Measurements from ENCODE around the gene EPC2.
"Not testable (repeated sequence)": the region's sequence is repeated elsewhere in the genome, so short reads cannot be mapped to it uniquely, and the experiment has no call there.

Gene EPC2

GRCh38 chr2:148640767-148641166 is 3.8 kb upstream of the EPC2 start:
- no peak for DNase-seq (ENCODE audit: low read depth)

DNA sequence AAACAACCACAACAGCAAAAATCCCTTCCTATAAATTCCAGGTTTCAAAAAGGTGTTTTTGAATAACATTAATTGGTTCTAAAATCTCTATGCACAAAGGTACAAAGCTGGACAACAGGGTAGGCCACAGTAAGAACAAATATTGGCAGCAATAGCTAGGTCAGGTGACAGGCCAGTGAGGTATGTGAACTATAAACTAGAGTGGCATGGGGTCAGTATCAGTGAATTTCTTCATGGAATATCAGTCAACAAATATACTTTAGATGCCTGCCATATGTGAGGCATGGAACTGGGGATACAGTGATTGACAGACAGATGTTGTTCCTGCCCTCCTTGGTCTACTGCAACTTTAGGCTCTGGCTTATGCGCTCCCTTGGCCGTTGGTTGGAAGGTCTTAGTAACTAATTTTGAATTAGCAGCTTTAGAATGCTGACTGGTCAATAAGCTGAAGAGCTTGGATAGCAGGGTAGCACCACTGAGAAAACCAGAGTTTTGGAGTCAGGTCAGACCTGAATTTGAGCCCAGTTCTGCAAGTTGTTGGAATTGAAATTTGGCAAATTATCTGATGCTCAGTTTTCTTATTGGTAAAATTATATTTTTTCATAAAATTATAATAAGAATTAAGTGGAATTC is 2.3 kb upstream of the EPC2 start:
- DNase-seq (ENCODE audit: low read depth), result no peak

- no peak for DNase-seq (ENCODE audit: low read depth)
Measured at GRCh38 chr2:148642891-148643416, 1.6 kb upstream of the EPC2 start.

- no peak for DNase-seq (ENCODE audit: low read depth)
Measured at GRCh38 chr2:148643421-148643820, 1.1 kb upstream of the EPC2 start.

DNA sequence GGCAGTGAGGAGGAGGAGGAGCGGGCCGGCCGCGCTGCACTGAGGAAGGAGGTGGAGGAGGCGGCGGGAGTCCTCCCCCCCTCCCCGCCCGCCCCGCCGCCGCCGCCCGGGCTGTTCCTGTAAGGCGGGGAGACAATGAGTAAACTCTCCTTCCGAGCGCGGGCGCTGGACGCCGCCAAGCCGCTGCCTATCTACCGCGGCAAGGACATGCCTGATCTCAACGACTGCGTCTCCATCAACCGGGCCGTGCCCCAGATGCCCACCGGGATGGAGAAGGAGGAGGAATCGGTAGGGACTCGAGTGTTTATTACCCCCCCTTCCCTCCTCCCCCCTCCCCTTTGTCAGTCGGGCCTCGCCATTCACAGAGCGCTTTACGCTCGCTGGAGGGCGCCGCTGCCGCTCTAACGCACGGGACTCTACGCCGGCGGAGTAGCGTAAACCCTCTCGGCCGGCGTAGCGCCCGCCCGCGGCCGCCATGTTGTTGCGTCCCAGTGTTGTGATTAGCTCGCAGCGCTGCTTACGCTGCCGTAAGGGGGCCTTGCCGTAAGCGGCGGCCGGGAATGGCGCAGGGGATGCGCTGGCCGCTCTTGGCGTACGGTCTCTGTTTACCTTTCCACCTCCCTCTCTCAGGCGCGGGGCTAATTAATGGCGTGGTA is 460 bp downstream of the EPC2 start:
- peak; percentile 89 for DNase-seq (ENCODE audit: low read depth)

DNA sequence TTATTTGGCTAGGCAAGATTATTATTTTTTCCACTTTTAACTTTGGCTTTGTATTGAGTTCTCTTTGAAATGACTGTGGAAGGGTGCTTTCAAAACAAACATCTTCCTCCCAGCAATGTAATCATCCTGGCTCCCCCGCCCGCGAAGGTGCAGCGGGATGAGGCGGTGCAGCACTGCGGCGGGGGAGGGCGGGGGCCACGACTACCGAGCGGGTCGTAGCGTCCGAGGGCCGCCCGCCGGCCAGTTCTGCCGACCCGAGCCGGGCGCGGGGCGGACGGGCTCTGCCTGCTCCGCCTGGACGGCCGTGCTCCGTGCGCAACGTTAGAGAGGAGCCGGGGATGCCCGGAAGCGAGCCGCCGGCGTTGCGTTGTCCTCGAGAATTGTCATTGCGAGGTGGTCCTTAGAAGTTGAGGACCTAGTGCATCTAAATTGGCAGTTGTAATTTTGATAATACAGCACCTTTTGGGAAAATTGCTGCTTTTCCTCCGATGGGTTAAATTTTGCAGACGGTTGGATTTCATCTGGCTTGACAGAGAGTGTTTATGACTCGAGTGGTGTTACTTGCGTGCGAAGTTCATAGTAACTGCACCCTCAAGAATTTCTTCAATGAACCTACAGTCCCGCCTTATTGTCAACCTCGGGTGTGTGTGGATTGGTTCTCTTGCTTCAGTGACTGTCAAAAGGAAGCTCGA is 1.1 kb downstream of the EPC2 start:
- DNase-seq (ENCODE audit: low read depth), result peak; percentile 48

DNA sequence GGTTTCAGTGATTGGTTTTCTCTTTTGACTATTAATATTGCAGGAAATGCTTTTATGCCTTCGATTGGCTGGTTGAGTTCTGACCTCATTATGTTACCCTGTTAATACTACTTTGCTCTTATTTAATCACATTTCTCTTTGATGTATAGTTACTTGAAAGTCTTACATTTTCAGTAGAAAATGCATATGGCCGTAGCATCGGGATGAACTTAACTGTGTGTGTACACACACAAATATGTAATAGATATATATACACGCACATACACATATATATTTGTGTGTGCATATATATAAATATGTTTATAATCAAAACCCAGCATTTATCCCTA is 1.6 kb downstream of the EPC2 start:
- no peak for DNase-seq (ENCODE audit: low read depth)

- DNase-seq (ENCODE audit: low read depth), result not testable (repeated sequence)
Measured at GRCh38 chr2:148647711-148648110, 3.2 kb downstream of the EPC2 start.

- no peak for DNase-seq (ENCODE audit: low read depth)
Measured at GRCh38 chr2:148649936-148650335, 5.4 kb downstream of the EPC2 start.

DNA sequence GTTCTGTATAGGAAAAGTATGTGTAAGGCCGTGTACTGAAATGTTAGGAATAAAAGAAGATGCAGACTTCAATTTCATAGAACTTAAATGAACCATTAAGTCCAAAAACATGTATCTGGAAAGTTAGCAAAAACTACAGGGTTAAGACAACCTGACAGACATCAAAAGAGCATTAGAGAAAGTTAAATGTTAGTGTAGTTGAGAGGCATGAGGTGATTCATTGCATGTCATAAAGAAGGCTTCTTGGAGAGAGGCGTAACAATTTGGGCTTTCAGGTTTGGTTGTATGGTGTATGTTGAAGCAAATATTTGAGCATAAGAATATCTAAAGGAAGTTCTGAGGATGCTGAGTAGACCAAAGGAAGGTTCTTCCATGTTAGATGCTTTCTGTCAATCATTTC is 6.3 kb downstream of the EPC2 start:
- no peak for DNase-seq (ENCODE audit: low read depth)

DNA sequence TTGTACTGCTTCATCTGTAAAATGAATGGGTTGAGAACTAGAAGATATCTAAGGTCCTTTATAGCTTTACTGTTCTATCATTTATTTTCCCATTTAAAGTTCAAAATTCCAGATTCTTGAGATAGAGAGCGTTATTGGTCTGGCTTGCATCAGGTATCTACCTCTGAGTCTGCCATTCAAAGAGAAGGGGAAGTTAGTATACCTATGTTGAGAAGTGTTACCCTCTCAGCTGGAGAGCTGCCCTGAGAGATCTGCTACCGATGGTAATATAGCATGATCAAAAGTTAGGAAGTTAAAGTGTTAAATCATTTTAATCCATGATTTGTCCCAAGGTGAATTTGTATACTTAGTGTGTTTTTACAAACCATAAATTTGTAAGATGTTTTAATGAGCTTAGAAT is 7.4 kb downstream of the EPC2 start:
- no peak for DNase-seq (ENCODE audit: low read depth)

- DNase-seq (ENCODE audit: low read depth), result no peak
Measured at GRCh38 chr2:148653437-148653836, 8.9 kb downstream of the EPC2 start.

DNA sequence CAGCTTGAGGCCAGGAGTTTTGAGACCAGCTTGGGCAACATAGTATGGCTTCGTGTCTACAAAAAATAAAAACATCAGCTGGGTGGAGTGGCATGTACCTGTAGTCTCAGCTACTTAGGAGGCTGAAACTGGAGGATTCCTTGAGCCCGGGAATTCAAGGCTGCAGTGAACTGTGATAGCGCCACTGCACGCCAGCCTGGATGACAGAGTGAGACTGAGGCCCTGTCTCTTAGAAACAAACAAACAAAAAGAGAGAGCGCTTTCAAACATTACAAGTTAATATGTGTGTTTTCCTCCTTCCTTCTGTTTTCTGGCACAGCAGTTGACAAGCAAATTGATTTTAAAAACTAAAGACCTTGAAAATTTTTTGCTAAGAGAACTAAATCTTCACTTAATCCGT is 9.9 kb downstream of the EPC2 start:
- no peak for DNase-seq (ENCODE audit: low read depth)

- DNase-seq (ENCODE audit: low read depth), result no peak
Measured at GRCh38 chr2:148656516-148656915, 12.0 kb downstream of the EPC2 start.

GRCh38 chr2:148658807-148659722 is 14.5 kb downstream of the EPC2 start:
- DNase-seq (ENCODE audit: low read depth), result no peak

GRCh38 chr2:148660999-148661398 is 16.4 kb downstream of the EPC2 start:
- no peak for DNase-seq (ENCODE audit: low read depth)

DNA sequence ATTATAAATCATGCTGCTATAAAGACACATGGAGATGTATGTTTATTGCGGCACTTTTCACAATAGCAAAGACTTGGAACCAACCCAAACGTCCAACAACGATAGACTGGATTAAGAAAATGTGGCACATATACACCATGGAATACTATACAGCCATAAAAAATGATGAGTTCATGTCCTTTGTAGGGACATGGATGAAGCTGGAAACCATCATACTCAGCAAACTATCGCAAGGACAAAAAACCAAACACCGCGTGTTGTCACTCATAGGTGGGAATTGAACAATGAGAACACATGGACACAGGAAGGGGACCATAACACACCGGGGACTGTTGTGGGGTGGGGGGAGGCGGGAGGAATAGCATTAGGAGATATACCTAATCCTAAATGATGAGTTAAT is 17.8 kb downstream of the EPC2 start:
- not testable (repeated sequence) for DNase-seq (ENCODE audit: low read depth)

GRCh38 chr2:148664229-148664628 is 19.7 kb downstream of the EPC2 start:
- DNase-seq (ENCODE audit: low read depth), result no peak

DNA sequence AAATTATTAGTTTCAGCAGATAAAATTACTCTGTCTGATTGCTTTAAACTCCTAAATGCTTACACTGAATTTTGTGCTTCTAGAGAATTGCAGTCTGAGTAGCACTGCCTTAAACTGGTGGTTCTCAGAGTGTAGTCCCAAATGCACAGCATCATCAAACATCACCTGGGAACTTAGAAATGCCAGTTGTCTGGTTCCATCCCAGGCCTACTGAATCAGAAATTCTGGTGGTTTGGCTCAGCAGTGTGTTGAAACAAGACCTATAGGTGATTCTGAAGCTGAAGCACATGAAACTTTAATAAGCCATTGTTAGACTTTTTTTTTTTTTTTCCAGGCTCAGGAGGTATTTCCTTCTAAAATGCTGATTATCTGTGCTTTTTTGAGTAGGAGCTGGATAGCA is 22.0 kb downstream of the EPC2 start:
- no peak for DNase-seq (ENCODE audit: low read depth)

DNA sequence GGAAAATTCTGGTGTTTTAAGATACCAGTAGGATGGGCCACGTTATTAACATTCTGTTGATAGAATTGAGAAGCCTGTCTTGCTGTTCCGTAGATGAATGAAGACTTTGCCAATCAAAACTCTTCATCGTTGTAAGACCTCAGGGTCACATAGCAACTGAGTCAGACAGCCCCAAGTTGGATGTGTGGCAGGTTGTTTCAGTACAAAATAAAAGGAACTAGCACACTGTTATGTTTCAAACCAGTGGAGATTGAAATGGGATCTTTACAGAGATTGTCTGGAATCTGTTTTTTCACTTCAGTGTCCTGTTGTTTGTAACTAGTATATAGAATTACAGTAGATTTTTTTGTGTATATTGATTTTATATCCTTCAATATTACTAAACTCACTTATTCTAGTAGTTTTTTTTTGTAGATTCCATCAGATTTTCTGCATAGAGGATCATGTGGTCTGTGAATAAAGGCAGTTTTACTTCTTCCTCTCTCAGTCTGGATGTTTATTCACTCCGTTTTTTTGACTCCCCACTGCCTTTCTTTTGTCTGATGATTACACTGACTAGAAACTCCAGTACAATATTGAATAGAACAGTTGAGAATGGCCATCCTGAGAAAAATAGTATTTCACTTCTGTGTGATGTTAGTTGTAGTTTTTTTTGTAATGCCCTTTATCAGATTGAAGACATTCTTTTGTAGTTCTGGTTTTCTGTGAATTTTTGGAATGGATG is 22.7 kb downstream of the EPC2 start:
- no peak for DNase-seq (ENCODE audit: low read depth)

- no peak for DNase-seq (ENCODE audit: low read depth)
Measured at GRCh38 chr2:148670773-148671172, 26.2 kb downstream of the EPC2 start.
